Fibroblast of skin of right biceps (primary cell): ENCODE measurements around the gene OR52I2.

Experiments
- DNase-seq: peaks from one replicate; pipeline ENCODE4 v3.0.0-alpha.2; 2013

OR52I2 gene

DNA sequence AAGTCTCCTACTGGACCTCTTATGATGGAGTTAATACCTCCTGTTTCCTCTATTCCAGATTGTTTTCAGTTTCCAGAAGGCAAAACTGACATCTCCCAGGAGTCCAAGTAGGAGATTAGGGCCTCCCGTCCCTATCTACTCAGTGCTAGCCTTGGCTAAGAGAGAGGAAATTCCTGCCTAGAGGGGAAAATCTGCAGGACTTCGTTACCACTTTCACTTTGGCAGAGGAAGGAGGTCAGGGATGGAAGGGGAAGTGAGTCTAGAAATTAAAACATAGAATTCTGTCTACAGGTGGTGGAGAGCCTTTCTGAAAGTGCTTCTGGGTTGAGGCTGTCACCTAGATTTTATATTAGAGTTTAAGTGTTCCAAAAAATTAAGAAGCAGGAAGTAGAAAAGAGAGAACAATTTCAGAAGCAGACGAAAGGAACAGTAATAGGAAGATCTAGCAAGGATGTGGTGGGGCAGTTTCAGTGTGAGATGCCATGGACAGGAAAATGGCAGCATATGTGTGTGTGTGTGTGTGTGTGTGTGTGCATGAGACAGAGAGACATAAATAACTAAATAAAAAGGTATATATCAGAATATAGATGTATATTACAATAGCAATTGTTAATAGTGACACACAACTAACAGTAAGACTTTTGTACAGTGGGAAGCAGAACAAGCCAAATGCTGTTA, 28.9 kb downstream of the OR52I2 start:
- no peak for DNase-seq

DNA sequence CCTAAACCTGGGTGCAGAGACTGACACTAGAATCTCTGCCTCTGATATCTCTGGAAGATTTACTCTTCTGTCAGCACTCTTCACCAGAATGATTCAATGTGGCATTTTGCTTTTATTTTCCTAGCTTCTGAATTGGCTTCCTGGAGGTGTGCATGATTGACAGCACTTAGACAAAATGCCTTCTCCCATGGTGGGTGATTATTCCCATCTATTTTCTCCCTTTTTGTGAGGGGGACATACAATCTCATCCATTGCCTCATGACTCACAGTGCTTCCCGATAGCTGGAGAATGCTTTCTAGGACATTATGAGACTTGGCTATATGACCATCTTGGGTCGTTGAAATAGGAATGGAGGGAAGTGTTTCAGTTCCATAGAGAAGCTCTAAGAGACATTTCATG, 30.4 kb downstream of the OR52I2 start:
- DNase-seq: no peak

GRCh38 chr11:4615856-4616444, 34.4 kb downstream of the OR52I2 start:
- DNase-seq: no peak

GRCh38 chr11:4619514-4619913, 38.0 kb downstream of the OR52I2 start:
- DNase-seq: no peak

DNA sequence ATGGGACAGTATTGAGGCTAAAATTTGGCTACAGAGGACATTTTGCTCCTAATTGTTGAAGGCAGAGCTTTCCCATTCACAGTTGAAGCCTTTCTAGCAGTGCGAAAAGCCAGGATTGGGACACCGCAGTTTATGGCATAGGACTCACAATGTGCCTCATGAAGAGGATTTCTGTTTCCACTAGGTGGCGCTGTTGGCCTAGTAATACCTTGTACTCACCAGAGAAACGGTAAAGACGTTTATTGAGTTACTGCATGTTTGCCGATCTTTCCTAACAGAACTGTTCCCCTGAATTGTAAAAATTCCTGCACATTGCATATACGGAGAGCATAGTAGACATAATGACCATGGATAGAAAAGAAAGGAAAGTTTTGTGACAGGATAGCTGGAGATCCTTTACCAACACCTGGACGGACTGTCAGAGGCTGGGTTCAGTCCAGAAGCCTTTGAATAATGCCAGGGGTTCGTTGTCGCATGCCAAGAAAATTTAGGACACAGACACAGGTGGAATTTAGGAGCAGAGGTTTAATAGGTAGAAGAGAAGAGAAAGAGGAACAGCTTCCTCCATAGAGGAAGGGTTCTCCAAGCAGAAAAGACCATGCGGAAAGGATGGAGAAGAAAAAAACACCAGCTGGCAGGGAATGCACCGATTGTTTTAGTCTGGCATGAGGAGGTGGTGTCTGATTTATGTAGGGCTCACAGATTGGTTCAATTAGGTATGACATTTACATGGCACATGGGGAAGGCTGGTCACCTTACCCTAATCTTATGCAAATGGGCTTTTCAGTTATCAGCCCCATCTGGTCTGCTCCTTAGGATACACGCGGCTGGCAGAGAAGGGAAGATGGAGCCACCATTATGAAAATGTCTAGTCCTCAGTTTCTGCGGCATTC, 44.9 kb downstream of the OR52I2 start:
- DNase-seq: peak; percentile 64

DNA sequence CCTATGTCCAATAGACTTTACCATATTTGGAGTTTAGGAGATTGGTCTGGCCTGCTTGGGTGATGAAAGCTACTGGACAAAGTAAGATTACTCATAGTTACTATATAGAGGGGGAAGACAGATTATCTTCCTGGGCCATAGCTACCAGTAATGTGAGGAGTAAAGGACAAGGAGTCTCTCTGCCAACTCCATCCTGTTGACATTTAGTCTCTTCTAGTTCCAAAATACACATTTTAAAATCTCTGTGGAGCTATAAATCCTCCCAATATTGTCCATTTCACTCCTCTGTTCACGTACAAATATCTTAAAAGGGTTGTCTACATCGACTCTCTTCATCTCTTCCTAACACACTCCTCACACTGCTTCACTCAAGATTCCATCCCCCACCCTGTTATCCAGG, 54.6 kb downstream of the OR52I2 start:
- DNase-seq: no peak

DNA sequence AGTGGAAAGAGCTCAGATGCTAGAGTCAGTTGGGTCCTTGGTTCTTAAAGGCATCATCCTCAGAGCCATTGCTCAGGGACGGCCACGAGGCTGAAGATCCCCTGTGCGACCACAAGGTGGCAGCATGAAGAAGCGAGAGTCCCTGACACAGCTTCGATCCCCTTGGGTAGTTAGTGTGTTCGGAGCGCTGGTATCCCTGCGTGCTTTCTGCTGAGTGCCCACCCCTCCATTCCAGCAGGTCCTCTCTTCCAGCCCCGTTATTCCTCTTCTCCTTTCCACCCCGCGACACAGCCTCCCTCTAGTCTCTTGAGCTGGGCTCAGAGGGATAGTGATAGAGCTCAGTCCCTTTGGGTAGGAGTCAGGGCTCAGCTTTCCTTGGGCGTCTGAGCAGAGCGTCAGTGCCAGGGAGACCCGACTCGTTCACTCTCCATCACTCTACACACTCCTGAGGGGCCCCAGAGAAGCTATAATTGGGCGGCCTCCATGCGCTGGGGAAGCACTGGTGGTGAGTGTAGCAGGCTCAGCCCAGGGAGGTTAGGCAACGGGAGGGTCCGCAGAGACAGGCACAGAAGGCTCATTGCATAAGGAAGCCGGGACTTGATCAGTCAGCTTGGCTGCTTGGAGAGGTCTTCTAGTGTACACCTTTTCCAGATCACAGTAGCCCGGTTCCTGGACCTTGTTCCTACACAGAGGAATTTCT, 55.6 kb downstream of the OR52I2 start, which contains the start of gene OR51D1:
Gene OR51D1 (plus strand): TSS at position 516 of the 700 bp plus-strand sequence. CDS start 2,314 bp downstream, outside the sequence.
- DNase-seq: peak; percentile 63

GRCh38 chr11:4637662-4638047, 56.1 kb downstream of the OR52I2 start:
- no peak for DNase-seq

- DNase-seq: no peak
These were observed 58.4 kb downstream of the OR52I2 start for GRCh38 chr11:4639931-4640330.

GRCh38 chr11:4641501-4641900, 60.0 kb downstream of the OR52I2 start:
- DNase-seq: no peak

- DNase-seq: no peak
These were observed 60.5 kb downstream of the OR52I2 start for GRCh38 chr11:4642043-4642442.
